ENCODE results near the gene KIF11.

The KIF11 gene

DNA sequence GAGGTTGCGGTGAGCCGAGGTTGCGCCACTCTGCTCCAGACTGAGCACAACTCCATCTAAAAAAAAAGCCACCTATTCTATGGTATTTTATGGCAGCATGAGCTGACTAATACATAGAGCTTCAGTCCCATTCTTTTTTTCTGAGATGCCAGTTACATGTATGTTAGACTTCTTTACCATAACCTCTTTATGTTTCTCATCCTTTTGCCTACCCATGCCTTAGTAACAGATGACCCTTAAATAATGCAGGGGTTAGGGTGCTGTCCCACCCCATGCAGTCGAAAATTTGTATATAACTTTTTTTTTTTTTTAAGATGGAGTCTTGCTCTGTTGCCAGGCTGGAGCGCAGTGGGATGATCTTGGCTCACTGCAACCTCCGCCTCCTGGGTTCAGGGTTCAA, 74.1 kb downstream of the KIF11 start:
- TF ChIP-seq, protein P1, sequence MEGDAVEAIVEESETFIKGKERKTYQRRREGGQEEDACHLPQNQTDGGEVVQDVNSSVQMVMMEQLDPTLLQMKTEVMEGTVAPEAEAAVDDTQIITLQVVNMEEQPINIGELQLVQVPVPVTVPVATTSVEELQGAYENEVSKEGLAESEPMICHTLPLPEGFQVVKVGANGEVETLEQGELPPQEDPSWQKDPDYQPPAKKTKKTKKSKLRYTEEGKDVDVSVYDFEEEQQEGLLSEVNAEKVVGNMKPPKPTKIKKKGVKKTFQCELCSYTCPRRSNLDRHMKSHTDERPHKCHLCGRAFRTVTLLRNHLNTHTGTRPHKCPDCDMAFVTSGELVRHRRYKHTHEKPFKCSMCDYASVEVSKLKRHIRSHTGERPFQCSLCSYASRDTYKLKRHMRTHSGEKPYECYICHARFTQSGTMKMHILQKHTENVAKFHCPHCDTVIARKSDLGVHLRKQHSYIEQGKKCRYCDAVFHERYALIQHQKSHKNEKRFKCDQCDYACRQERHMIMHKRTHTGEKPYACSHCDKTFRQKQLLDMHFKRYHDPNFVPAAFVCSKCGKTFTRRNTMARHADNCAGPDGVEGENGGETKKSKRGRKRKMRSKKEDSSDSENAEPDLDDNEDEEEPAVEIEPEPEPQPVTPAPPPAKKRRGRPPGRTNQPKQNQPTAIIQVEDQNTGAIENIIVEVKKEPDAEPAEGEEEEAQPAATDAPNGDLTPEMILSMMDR (IDR thresholded peaks at IDR 0.05): no peak

DNA sequence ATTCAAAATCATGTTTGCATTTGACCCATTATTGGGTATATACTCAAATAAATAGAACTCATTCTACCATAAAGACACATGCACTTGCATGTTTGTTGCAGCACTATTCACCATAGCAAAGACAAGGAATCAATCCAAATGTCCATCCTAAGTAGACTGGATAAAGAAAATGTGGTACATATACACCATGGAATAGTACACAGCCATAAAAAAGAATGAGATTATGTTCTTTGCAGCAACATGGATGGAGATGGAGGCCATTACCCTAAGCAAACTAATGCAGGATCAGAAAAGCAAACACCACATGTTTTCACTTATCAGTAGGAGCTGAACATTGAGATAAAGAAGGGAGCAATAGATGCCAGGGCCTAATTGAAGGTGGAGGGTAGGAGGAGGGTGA, 84.8 kb downstream of the KIF11 start:
- TF ChIP-seq, protein P1 (IDR thresholded peaks at IDR 0.05): no peak

GRCh38 chr10:92678206-92678605, 85.3 kb downstream of the KIF11 start:
- TF ChIP-seq, protein P1 (IDR thresholded peaks at IDR 0.05): no peak

- TF ChIP-seq, protein P1 (IDR thresholded peaks at IDR 0.05): no peak
These were observed 88.4 kb downstream of the KIF11 start for GRCh38 chr10:92681306-92681834.

DNA sequence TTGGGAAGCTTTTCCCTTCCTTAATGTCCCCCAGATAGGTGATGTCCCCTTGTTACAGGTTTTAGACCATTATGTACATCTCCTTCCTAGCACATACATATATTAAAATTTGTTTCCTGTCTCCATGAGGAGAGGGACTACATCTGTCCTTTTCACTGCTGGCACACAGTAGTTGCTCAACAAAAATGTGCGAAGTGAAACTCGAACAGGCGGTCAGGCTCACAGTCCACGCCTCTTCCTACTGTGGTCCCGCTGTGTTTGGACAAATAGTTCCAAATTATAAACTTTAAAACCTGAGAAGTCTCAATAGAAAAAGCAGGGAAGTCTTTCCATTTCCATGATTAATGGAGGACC, 95.6 kb downstream of the KIF11 start:
- TF ChIP-seq, protein P1 (IDR thresholded peaks at IDR 0.05): no peak

DNA sequence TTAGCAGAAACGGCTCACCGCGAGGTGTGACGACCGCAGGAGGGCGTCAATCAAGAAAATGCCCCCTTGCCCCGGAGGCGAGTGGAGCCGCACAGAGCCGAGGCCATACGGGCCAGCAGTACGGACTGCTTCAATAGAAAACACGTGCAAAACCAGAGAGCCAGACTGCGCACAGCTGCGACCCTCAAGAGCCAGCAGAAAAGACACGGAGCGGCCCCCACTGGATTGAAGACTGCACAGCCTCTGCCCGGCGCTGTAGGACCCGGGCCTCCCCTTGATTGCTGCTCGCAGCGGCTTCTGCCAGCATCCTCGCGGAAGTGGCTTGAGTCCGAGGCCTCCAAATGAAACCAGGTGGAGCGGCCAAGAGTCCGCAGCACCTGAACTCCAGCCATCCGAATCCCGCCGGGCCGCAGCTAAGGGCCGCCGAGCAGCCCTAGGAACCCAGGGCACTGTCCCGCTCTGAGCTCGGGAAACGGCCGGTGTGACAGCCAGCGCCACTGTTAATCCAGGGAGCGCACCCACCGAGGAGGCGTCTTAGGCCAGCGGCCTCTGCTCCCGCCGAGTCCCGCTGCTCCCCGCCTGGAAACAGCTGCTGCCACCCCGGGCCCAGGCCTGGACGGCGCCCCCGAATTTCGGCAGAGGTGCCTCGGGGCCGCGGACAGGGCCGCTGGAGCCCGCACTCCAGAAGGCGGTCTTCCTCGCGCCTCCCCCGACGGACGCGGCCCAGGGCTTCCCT, 96.2 kb downstream of the KIF11 start:
- TF ChIP-seq, protein P1 (IDR thresholded peaks at IDR 0.05): no peak

DNA sequence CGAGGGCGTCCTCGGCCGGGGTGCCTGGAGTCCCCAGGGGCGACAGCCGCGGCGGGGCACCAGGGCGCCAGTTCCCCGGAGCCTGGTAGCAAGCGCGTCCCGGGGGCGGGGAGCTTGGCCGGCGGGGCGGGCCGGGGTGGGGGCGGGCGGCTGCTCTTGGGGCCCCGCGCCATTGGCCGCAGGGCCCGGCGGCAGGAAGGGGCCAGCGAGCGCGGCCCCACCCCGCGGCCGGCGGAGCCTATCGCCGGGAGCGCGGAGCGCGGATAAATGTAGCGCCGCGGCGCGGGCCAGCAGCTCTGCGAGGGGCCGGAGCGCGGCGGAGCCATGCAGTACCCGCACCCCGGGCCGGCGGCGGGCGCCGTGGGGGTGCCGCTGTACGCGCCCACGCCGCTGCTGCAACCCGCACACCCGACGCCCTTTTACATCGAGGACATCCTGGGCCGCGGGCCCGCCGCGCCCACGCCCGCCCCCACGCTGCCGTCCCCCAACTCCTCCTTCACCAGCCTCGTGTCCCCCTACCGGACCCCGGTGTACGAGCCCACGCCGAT, 96.8 kb downstream of the KIF11 start, which contains the start of gene HHEX:
HHEX (plus strand) TSS at position 293 of the 548 bp plus-strand sequence; CDS start at position 325, 32 bp downstream.
- TF ChIP-seq, protein P1 (IDR thresholded peaks at IDR 0.05): no peak
